ENCODE measurements around the gene GCLC. TPM values are rescaled to one million over a fixed set of nuclear protein-coding genes. Genes with fewer than 3 reads are reported as not detected.

Gene GCLC
- total RNA-seq, 1 experiment from 2014 or later = 88.9 TPM

GRCh38 chr6:53582963-53583362, 38.1 kb upstream of the GCLC start:
- peaks cover 10% of the 10 kb centered on the region for H3K9me3 Mint-ChIP-seq (ENCODE audit: unreplicated experiment)
- no peak overlapping the region for H3K27ac Mint-ChIP-seq (ENCODE audit: unreplicated experiment)
- ChIA-PET CTCF (no interaction called here), POLR2A (no interaction called here)
- H3K4me1 ChIP-seq = no peaks in the 10 kb centered on the region
- H3K9me3 ChIP-seq = no peaks in the 10 kb centered on the region
- no TSS peak for BruUV-seq (replicated peaks)
- no peaks in the 10 kb centered on the region for H3K36me3 ChIP-seq (ENCODE audit: control insufficient read depth, insufficient read depth, low read length)
- no peaks in the 10 kb centered on the region for H3K36me3 Mint-ChIP-seq (ENCODE audit: insufficient read depth, unreplicated experiment)
- DNase-seq = no peak
- H3K4me3 Mint-ChIP-seq (ENCODE audit: unreplicated experiment) = no peak overlapping the region
- no peak overlapping the region for H3K4me3 ChIP-seq (ENCODE audit: low read depth, low read length)
- no peaks in the 10 kb centered on the region for H3K27me3 Mint-ChIP-seq (ENCODE audit: insufficient read depth, unreplicated experiment)
- intact Hi-C loops (cut with micrococcal nuclease; ENCODE audit: unreplicated experiment) = no loop called here
- no peak for TF ChIP-seq CTCF (IDR thresholded peaks at IDR 0.05; ENCODE audit: insufficient read depth in 1 of 2, low read depth in 1 of 2, low read length in 1 of 2, severe bottlenecking in 1 of 2, unreplicated experiment in 1 of 2)
- no peaks in the 10 kb centered on the region for H3K27me3 ChIP-seq (replicated peaks; ENCODE audit: control insufficient read depth, insufficient read depth, low read length)
- H3K4me1 Mint-ChIP-seq (ENCODE audit: low read depth, unreplicated experiment) = peaks cover 17% of the 10 kb centered on the region

- H3K9me3 ChIP-seq = no peaks in the 10 kb centered on the region
- TF ChIP-seq CTCF (IDR thresholded peaks at IDR 0.05; ENCODE audit: insufficient read depth in 1 of 2, low read depth in 1 of 2, low read length in 1 of 2, severe bottlenecking in 1 of 2, unreplicated experiment in 1 of 2) = no peak
- intact Hi-C loops (cut with micrococcal nuclease; ENCODE audit: unreplicated experiment) = no loop called here
- CTCF ChIA-PET = no interaction called here
- Mint-ChIP-seq H3K9me3 (ENCODE audit: unreplicated experiment) (peaks cover 10% of the 10 kb centered on the region), H3K4me1 (ENCODE audit: low read depth, unreplicated experiment) (peaks cover 17% of the 10 kb centered on the region), H3K27me3 (ENCODE audit: insufficient read depth, unreplicated experiment) (no peaks in the 10 kb centered on the region), H3K36me3 (ENCODE audit: insufficient read depth, unreplicated experiment) (no peaks in the 10 kb centered on the region), H3K27ac (ENCODE audit: unreplicated experiment) (no peak overlapping the region), H3K4me3 (ENCODE audit: unreplicated experiment) (no peak overlapping the region)
- POLR2A ChIA-PET = no interaction called here
- H3K36me3 ChIP-seq (ENCODE audit: control insufficient read depth, insufficient read depth, low read length) = no peaks in the 10 kb centered on the region
- H3K27me3 ChIP-seq (replicated peaks; ENCODE audit: control insufficient read depth, insufficient read depth, low read length) = no peaks in the 10 kb centered on the region
- no peaks in the 10 kb centered on the region for H3K4me1 ChIP-seq
- no TSS peak for BruUV-seq (replicated peaks)
- no peak for DNase-seq
- no peak overlapping the region for H3K4me3 ChIP-seq (ENCODE audit: low read depth, low read length)
Observed at GRCh38 chr6:53581856-53582255, 37.0 kb upstream of the GCLC start.

- POLR2A ChIA-PET = no interaction called here
- H3K36me3 Mint-ChIP-seq (ENCODE audit: insufficient read depth, unreplicated experiment) = no peaks in the 10 kb centered on the region
- no peak overlapping the region for H3K27ac Mint-ChIP-seq (ENCODE audit: unreplicated experiment)
- BruUV-seq (replicated peaks) = no TSS peak
- no peak for DNase-seq
- no peak overlapping the region for H3K4me3 ChIP-seq (ENCODE audit: low read depth, low read length)
- no peaks in the 10 kb centered on the region for H3K27me3 ChIP-seq (replicated peaks; ENCODE audit: control insufficient read depth, insufficient read depth, low read length)
- no peaks in the 10 kb centered on the region for H3K9me3 ChIP-seq
- no peaks in the 10 kb centered on the region for H3K4me1 ChIP-seq
- no peaks in the 10 kb centered on the region for H3K36me3 ChIP-seq (ENCODE audit: control insufficient read depth, insufficient read depth, low read length)
- CTCF ChIA-PET = no interaction called here
- H3K9me3 Mint-ChIP-seq (ENCODE audit: unreplicated experiment) = peaks cover 10% of the 10 kb centered on the region
- H3K27me3 Mint-ChIP-seq (ENCODE audit: insufficient read depth, unreplicated experiment) = no peaks in the 10 kb centered on the region
- no peak overlapping the region for H3K4me3 Mint-ChIP-seq (ENCODE audit: unreplicated experiment)
- peaks cover 17% of the 10 kb centered on the region for H3K4me1 Mint-ChIP-seq (ENCODE audit: low read depth, unreplicated experiment)
- intact Hi-C loops (cut with micrococcal nuclease; ENCODE audit: unreplicated experiment) = no loop called here
- no peak for TF ChIP-seq CTCF (IDR thresholded peaks at IDR 0.05; ENCODE audit: insufficient read depth in 1 of 2, low read depth in 1 of 2, low read length in 1 of 2, severe bottlenecking in 1 of 2, unreplicated experiment in 1 of 2)
Observed at GRCh38 chr6:53581173-53581773, 36.4 kb upstream of the GCLC start.
